ENCODE data around the gene AKNAD1. TPM values are rescaled to one million over a fixed set of nuclear protein-coding genes. Genes with fewer than 3 reads are reported as not detected.

Gene AKNAD1
- total and polyA plus RNA-seq, 11 donors: 0.14 to 0.59 TPM; not detected in 9

DNA sequence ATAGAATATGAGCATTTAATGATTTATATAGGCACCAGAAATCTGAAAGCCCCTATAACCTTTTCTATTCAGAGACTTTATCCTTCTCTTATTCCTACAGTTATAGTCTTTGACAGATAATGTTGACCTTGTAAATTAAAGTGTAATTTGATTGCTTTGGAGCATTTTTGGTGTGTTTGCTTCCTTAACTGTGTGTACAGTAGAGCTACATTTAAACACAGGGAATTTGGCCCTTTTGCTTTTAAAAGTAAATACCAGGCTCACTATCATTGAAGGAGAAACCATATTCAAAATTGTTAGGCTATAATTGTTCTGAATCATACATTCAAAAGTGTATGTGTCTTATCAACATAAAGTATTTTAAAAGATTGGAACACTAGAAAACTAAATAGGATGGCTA, 77.4 kb downstream of the AKNAD1 start:
- ATAC-seq (no peak), DNase-seq (no peak)
- H3K27ac ChIP-seq: no peak overlapping the region
- no peaks in the 10 kb centered on the region for H3K4me1 ChIP-seq
- H3K36me3 ChIP-seq: peaks cover 0 to 99% (median 92%) of the 10 kb centered on the region in 9 donors
- no peaks in the 10 kb centered on the region for H3K27me3 ChIP-seq
- TF ChIP-seq POLR2A (IDR thresholded peaks at IDR 0.05): no peak
- TF ChIP-seq, protein P1, sequence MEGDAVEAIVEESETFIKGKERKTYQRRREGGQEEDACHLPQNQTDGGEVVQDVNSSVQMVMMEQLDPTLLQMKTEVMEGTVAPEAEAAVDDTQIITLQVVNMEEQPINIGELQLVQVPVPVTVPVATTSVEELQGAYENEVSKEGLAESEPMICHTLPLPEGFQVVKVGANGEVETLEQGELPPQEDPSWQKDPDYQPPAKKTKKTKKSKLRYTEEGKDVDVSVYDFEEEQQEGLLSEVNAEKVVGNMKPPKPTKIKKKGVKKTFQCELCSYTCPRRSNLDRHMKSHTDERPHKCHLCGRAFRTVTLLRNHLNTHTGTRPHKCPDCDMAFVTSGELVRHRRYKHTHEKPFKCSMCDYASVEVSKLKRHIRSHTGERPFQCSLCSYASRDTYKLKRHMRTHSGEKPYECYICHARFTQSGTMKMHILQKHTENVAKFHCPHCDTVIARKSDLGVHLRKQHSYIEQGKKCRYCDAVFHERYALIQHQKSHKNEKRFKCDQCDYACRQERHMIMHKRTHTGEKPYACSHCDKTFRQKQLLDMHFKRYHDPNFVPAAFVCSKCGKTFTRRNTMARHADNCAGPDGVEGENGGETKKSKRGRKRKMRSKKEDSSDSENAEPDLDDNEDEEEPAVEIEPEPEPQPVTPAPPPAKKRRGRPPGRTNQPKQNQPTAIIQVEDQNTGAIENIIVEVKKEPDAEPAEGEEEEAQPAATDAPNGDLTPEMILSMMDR (IDR thresholded peaks at IDR 0.05): no peak
- H3K9me3 ChIP-seq: peaks cover 0 to under 1% (median 0%) of the 10 kb centered on the region in 12 donors
- intact Hi-C loops (cut with DNase I): no loop called here
- no peak overlapping the region for H3K4me3 ChIP-seq

DNA sequence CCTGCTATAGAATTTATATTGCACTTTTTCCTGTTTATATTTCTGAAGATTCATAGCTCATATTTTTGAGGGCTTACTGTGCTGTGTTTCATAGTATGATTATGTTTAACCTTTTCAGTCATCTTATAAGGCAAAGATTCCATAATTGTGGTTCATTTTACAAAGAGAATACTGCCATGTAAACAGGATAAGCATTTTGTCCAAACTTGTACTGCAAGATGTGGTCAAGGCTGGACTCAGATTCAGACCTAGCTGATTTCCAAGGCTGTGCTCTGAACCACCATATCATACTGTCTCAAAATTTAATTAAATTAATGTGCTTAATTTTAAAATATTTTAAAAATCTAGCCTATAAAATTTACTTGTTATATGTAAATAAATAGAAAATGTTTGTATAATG, 79.1 kb downstream of the AKNAD1 start:
- Histone ChIP-seq H3K27me3 (no peaks in the 10 kb centered on the region), H3K36me3 (peaks cover 0 to 99% (median 92%) of the 10 kb centered on the region in 9 donors), H3K4me3 (no peak overlapping the region), H3K9me3 (no peaks in the 10 kb centered on the region), H3K27ac (no peak overlapping the region), H3K4me1 (no peaks in the 10 kb centered on the region)
- intact Hi-C loops (cut with DNase I): no loop called here
- TF ChIP-seq, protein P1 (IDR thresholded peaks at IDR 0.05): no peak
- no peak for TF ChIP-seq POLR2A (IDR thresholded peaks at IDR 0.05)
- no peak for ATAC-seq
- no peak for DNase-seq

DNA sequence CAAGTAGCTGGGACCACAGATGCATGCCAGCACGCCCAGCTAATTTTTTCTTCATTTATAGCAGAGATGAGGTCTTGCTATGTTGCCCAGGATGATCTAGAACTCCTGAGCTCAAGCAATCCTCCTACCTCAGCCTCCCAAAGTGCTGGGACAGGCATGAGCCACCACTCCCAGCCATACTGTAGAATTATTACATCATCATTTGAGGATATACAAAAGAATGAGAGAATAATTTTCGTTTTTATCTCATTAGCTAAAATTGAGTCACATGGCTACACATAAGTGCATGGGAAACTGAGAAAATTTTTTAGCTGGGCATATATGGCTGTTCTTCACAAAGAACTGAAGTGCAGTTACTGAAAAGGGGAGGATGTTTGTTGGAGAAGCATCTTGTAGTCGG, 89.2 kb downstream of the AKNAD1 start:
- Histone ChIP-seq H3K27me3 (no peaks in the 10 kb centered on the region), H3K4me1 (peaks cover 0 to 13% (median 1%) of the 10 kb centered on the region in 12 donors), H3K27ac (no peak overlapping the region), H3K36me3 (peaks cover 0 to 83% (median 67%) of the 10 kb centered on the region in 9 donors), H3K4me3 (no peak overlapping the region), H3K9me3 (no peaks in the 10 kb centered on the region)
- 87 to 94% (median 89%) methylated on average over 3 of the region's 3 CpGs for WGBS, 4 donors
- no peak for DNase-seq
- no peak for TF ChIP-seq POLR2A (IDR thresholded peaks at IDR 0.05)
- TF ChIP-seq, protein P1 (IDR thresholded peaks at IDR 0.05): no peak
- intact Hi-C loops (cut with DNase I): no loop called here
- no peak for ATAC-seq

DNA sequence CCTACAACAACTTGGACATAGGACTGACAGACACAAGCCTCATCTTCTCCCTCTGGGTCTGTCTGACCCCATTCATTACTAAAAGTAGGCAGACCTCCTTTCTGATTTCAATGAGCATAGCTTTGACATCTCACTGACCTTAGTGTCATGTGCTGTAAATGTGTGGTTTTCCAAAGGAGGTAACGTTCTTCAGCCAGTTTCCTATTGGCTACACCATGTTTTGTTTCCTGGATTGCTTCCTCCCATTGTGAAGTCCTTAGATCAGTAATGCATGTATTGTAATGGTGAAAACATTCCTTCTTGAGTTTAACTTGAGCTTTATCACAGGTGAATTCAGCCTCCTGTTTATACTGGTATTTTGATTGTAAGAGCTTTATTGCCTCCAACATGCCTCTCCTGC, 89.8 kb downstream of the AKNAD1 start:
- TF ChIP-seq, protein P1 (IDR thresholded peaks at IDR 0.05): no peak
- TF ChIP-seq POLR2A (IDR thresholded peaks at IDR 0.05): no peak
- H3K36me3 ChIP-seq: peaks cover 0 to 85% (median 68%) of the 10 kb centered on the region in 9 donors
- DNase-seq (no peak), ATAC-seq (peak in 2 of 4 donors; percentile 10 to 64)
- H3K27me3 ChIP-seq: no peaks in the 10 kb centered on the region
- H3K4me3 ChIP-seq: no peak overlapping the region
- 18 to 51% (median 30%) methylated on average over 1 of the region's 1 CpG for WGBS, 4 donors
- no peak overlapping the region for H3K27ac ChIP-seq
- H3K9me3 ChIP-seq: no peaks in the 10 kb centered on the region
- intact Hi-C loops (cut with DNase I): no loop called here
- H3K4me1 ChIP-seq: peaks cover 0 to 13% (median 1%) of the 10 kb centered on the region in 12 donors

Other genes starting within 250 kb of the AKNAD1 start
- gene HENMT1, start 196.0 kb downstream of the AKNAD1 start, total RNA-seq: 1 to 10 TPM in 4 of 9 donors, under 1 TPM in 5; 0.44 to 4.5 (median 0.93) TPM
- 1 to 10 TPM in 1 of 2 donors, under 1 TPM in 1; 0.61 to 1.5 TPM for gene HENMT1, start 196.0 kb downstream of the AKNAD1 start, polyA plus RNA-seq
- gene PRPF38B, start 164.8 kb downstream of the AKNAD1 start, total RNA-seq: 10 to 100 TPM in 7 of 9 donors, 1 to 10 TPM in 2; 7.7 to 18.2 (median 13.5) TPM
- 10 to 100 TPM; 19.5 to 22.6 TPM for gene PRPF38B, start 164.8 kb downstream of the AKNAD1 start, polyA plus RNA-seq
- under 1 TPM in 1 of 9 donors, not detected in 8; 0.08 TPM for gene FNDC7, start 144.2 kb downstream of the AKNAD1 start, total RNA-seq
- not detected for gene FNDC7, start 144.2 kb downstream of the AKNAD1 start, polyA plus RNA-seq
- 10 to 100 TPM; 22.4 to 42.7 (median 26.1) TPM for gene STXBP3, start 110.4 kb downstream of the AKNAD1 start, total RNA-seq
- gene STXBP3, start 110.4 kb downstream of the AKNAD1 start, polyA plus RNA-seq: 10 to 100 TPM; 19.2 to 28.8 TPM
- 1 to 10 TPM in 8 of 9 donors, under 1 TPM in 1; 1.00 to 7.0 (median 2.4) TPM for gene GPSM2, start 19.9 kb upstream of the AKNAD1 start, total RNA-seq
- gene GPSM2, start 19.9 kb upstream of the AKNAD1 start, polyA plus RNA-seq: 1 to 10 TPM in 1 of 2 donors, under 1 TPM in 1; 0.72 to 4.4 TPM
- 10 to 100 TPM; 21.6 to 33.0 (median 27.9) TPM for gene CLCC1, start 106.4 kb upstream of the AKNAD1 start, total RNA-seq
- 10 to 100 TPM in 1 of 2 donors, 1 to 10 TPM in 1; 7.9 to 19.5 TPM for gene CLCC1, start 106.4 kb upstream of the AKNAD1 start, polyA plus RNA-seq
- 10 to 100 TPM; 12.2 to 22.3 (median 14.9) TPM for gene WDR47, start 185.0 kb upstream of the AKNAD1 start, total RNA-seq
- 1 to 10 TPM; 2.6 to 8.5 TPM for gene WDR47, start 185.0 kb upstream of the AKNAD1 start, polyA plus RNA-seq
- gene TAF13, start 218.9 kb upstream of the AKNAD1 start, total RNA-seq: 10 to 100 TPM; 34.8 to 72.1 (median 55.4) TPM
- gene TAF13, start 218.9 kb upstream of the AKNAD1 start, polyA plus RNA-seq: 10 to 100 TPM; 38.1 to 83.9 TPM
- gene TMEM167B, start 233.7 kb upstream of the AKNAD1 start, total RNA-seq: 10 to 100 TPM; 14.1 to 52.9 (median 29.9) TPM
- 10 to 100 TPM; 10.8 to 27.3 TPM for gene TMEM167B, start 233.7 kb upstream of the AKNAD1 start, polyA plus RNA-seq